ENCODE data around the gene LHFPL2.
"Not testable (repeated sequence)": the region's sequence is repeated elsewhere in the genome, so short reads cannot be mapped to it uniquely, and the experiment has no call there.

The LHFPL2 gene

DNA sequence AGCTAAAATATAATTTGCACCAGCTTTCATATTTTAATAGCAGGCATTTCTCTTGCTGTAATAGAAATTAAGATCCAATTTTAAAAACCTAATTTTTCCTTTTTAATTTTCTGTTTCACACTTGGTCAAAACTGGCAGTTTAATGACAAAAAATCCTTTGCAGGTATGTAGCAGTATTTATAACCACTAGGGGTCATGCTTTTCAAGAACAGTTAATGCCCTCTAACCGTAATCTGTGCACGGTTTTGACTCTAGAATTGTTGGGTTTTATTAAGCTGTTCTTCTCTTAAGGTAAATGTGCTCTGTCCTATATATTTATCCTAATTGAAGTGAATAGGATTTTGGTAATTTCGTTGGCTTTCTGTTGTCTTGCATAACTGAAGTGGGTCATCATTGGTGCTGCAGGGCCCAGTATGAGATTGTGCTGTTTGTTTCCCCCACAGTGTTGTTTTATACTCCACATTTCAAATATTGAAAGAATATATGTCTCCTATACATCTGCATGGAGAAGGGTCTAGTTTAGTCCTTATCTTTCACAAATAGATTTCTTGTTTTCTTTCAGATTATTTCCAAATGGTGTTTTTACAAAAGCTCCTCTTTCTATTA lies 180.7 kb downstream of the LHFPL2 start:
- in situ Hi-C loops (cut with MboI; ENCODE audit: low sequenced_read_pairs, unreplicated experiment): no loop called here
- TF ChIP-seq, protein P1, sequence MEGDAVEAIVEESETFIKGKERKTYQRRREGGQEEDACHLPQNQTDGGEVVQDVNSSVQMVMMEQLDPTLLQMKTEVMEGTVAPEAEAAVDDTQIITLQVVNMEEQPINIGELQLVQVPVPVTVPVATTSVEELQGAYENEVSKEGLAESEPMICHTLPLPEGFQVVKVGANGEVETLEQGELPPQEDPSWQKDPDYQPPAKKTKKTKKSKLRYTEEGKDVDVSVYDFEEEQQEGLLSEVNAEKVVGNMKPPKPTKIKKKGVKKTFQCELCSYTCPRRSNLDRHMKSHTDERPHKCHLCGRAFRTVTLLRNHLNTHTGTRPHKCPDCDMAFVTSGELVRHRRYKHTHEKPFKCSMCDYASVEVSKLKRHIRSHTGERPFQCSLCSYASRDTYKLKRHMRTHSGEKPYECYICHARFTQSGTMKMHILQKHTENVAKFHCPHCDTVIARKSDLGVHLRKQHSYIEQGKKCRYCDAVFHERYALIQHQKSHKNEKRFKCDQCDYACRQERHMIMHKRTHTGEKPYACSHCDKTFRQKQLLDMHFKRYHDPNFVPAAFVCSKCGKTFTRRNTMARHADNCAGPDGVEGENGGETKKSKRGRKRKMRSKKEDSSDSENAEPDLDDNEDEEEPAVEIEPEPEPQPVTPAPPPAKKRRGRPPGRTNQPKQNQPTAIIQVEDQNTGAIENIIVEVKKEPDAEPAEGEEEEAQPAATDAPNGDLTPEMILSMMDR (IDR thresholded peaks at IDR 0.05; ENCODE audit: borderline replicate concordance, control extremely low read depth, extremely low read depth, insufficient read depth, missing control alignments): peak; percentile 59
- DNase-seq (ENCODE audit: low spot score): peak; percentile 30

DNA sequence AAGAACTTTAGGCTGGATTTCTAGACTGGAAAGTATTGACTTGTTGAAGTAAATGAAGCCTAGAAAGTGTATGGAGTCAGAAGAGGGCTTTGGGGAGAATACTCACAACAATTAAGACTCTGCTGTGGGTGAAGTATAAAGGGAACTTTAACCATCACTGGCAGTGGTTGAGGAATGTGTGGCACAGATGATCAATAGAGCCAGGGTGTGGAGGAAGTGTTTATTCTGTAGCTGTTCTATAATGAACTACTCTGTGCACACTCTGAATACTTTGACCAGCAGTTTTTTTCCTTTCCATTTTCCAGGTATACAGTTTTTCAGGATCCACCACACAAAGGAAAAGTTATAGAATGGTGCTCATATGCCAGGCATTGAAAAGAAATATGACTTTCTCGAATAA lies 181.4 kb downstream of the LHFPL2 start:
- in situ Hi-C loops (cut with MboI; ENCODE audit: low sequenced_read_pairs, unreplicated experiment): no loop called here
- TF ChIP-seq, protein P1 (IDR thresholded peaks at IDR 0.05; ENCODE audit: borderline replicate concordance, control extremely low read depth, extremely low read depth, insufficient read depth, missing control alignments): no peak
- no peak for DNase-seq (ENCODE audit: low spot score)

DNA sequence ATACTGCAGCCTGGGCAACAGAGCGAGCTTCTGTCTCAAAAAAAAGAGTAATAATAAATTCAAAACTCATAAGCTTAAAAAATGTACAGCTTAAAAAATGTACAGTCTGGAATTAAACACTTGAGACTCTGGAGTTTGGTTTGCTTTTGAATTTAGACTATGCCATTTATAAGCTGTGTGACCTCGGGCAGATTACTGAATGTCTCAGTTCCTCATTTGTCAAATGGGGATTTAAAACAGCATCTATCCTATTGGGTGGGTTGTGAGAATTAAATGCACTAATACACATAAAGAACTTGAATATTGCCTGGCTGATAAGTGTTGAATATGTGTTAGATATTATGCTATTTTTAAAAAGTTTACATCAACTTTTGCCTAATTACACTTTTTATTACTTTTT lies 189.7 kb downstream of the LHFPL2 start:
- TF ChIP-seq, protein P1 (IDR thresholded peaks at IDR 0.05; ENCODE audit: borderline replicate concordance, control extremely low read depth, extremely low read depth, insufficient read depth, missing control alignments): no peak
- in situ Hi-C loops (cut with MboI; ENCODE audit: low sequenced_read_pairs, unreplicated experiment): no loop called here
- DNase-seq (ENCODE audit: low spot score): peak; percentile 29

DNA sequence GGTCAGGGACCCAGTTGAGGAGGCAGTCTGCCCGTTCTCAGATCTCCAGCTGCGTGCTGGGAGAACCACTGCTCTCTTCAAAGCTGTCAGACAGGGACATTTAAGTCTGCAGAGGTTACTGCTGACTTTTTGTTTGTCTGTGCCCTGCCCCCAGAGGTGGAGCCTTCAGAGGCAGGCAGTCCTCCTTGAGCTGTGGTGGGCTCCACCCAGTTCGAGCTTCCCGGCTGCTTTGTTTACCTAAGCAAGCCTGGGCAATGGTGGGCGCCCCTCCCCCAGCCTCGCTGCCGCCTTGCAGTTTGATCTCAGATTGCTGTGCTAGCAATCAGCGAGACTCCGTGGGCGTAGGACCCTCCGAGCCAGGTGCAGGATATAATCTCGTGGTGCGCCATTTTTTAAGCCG lies 191.1 kb downstream of the LHFPL2 start:
- DNase-seq (ENCODE audit: low spot score); in situ Hi-C loops (cut with MboI; ENCODE audit: low sequenced_read_pairs, unreplicated experiment): not testable (repeated sequence)

DNA sequence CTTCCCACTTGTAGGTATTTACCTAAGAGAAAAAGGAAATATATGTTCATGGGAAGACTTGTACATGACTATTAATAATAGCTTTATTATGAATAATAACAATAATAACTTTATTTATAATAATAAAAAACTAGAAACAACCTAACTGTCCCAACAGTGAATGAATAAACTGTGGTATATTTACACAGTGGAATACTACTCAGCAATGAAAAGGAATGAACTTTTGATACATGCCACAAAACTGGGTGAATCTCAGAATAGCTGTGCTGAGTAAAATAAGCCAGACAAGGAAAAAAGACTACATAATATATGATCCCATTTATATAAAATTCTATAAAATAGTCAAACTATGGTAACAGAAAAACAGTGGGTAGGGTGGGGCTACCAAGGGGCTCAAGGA lies 199.5 kb downstream of the LHFPL2 start:
- in situ Hi-C loops (cut with MboI; ENCODE audit: low sequenced_read_pairs, unreplicated experiment): no loop called here
- TF ChIP-seq, protein P1 (IDR thresholded peaks at IDR 0.05; ENCODE audit: borderline replicate concordance, control extremely low read depth, extremely low read depth, insufficient read depth, missing control alignments): no peak
- no peak for DNase-seq (ENCODE audit: low spot score)

DNA sequence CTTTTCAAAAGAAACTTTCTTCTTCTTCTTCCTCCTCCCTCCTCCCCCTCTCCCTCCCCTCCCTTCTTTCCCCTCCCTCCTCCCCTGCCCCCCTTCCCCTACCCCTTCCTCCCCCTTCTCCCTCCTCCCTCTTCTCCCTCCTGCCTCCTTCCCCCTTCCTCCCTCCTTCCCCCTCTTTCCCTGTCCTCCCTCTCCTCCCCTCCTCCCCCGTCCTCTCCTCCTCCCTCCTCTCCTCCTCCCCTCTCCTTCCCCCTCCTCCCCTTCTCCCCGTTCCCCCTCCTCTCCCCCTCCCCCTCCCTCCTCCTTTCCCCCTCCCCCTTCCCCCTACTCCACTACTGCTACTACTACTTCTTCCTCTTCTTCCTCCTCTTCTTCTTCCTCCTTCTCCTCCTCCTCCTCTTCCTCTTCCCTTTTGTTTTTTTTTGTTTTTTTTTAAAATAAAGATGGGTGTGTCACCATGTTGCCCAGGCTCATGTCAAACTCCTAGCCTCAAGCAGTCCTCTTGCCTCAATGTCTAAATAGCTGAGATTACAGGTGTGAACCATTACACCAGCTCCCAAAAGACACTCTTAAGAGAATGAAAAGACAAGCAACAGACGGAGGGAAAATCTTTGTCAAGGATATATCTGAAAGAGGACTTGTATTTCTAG lies 200.7 kb downstream of the LHFPL2 start:
- TF ChIP-seq, protein P1 (IDR thresholded peaks at IDR 0.05; ENCODE audit: borderline replicate concordance, control extremely low read depth, extremely low read depth, insufficient read depth, missing control alignments): no peak
- no peak for DNase-seq (ENCODE audit: low spot score)
- in situ Hi-C loops (cut with MboI; ENCODE audit: low sequenced_read_pairs, unreplicated experiment): no loop called here
